ENCODE results near the gene CABP5.

CABP5 gene

GRCh38 chr19:48029431-48029830 is 14.4 kb downstream of the CABP5 start:
- no peak for FAIRE-seq

DNA sequence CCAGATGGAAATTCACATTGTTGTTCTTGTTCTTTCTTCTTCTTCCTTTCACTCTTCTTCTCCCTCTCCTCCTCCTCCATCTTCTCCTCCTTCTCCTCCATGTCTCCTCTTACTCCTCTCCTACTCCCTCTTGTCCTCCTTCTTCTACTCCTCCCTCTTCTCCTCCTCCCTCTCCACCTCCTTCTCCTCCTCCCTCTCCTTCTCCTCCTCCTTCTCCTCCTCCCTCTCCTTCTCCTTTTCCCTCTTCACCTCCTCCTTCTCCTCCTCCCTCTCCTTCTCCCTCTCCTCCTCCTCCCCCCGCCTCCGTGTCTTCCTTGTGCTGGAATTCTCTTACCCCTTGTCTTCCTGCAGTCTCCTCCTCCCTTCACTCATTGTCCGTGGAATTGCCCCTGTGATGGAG is 18.4 kb downstream of the CABP5 start:
- no peak for FAIRE-seq

DNA sequence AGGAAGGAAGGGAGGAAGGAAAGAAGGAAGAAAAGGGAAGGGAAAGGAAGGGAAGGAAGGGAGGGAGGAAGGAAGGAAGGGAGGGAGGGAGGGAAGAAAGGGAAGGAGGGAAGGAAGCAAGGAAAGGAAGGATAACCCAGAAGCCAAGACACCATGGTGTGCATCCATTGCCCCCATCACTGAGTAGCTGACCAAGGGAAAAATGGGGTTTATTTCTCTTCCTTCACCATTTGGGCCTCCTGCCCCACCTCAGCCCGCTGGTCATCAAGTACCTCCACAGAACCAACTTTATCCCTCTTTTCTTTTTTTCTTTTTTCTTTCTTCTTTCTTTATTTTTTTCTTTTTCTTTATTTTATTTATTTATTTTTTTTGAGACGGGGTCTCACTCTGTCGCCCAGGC is 20.4 kb downstream of the CABP5 start:
- FAIRE-seq: no peak

GRCh38 chr19:48023011-48023410 is 20.9 kb downstream of the CABP5 start:
- no peak for FAIRE-seq

- no peak for FAIRE-seq
Measured at GRCh38 chr19:48020686-48021085, 23.2 kb downstream of the CABP5 start.

GRCh38 chr19:48010932-48011758 is 32.7 kb downstream of the CABP5 start:
- FAIRE-seq: no peak

DNA sequence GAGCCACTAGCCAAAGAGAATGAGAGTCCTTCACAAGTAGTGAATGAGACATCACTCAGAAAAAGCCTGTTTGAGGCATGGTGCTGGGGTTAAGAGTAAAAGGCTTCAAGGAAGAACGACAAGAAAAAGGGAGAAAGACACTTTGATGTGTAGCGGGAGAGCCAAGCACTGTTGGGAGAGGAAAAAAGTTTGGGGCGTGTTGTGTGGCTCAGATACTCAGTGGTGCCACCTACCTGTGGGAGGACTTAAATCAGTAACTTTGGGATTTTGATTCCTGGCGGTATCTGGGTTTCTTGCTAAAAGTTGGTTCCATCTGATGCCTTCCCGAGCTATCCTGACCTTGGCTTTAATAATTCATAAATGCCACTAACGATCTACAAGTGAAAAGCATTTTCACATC is 37.1 kb downstream of the CABP5 start:
- FAIRE-seq: no peak

DNA sequence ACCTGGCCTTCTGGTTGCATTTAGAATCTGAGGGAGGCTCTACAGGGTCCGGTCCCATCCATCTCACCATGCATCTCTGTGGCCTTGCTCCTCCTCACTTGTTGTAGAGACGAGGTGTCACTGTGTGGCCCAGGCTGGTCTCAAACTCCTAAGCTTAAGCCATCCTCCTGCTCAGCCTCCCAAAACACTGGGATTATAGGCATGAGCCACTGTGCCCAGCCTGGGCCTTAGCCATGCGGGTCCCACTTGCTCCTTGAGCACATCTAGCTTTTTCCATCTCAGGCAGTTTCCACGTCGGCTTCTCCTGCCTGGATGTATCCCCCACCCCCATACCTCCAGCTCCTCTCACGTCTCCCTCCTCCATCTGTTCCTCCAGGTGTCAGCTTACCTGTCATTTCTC is 39.6 kb downstream of the CABP5 start:
- FAIRE-seq: no peak

GRCh38 chr19:48000846-48001245 is 43.0 kb downstream of the CABP5 start:
- FAIRE-seq: no peak

GRCh38 chr19:47998800-47999199 is 45.1 kb downstream of the CABP5 start:
- no peak for FAIRE-seq

DNA sequence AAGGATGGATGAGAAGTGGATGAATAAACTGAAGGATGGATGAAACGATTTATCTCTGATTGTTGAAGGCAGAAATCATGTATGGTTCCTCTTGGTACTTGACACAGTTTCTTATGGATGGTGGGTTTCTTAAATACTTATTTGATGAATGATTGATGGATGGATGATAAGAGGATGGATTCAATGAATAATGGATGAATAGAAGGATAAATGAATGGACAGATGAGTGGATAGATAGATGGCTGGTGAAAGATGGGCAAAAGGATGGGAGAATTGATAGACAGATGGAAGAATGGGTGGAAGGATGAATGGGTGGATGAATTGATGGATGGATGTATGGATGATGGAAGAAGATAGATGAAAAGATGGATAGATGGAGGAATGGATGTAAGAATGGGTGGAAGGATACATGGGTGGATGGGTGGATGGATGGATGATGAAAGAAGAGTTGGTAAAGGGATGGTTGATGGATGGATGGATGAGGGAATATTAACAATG is 47.6 kb downstream of the CABP5 start:
- FAIRE-seq: no peak

GRCh38 chr19:47994209-47994802 is 49.6 kb downstream of the CABP5 start, which contains the start of gene ELSPBP1:
Gene ELSPBP1 (plus strand): TSS chr19:47994632. CDS start chr19:48008668, 14,036 bp downstream.
- FAIRE-seq: no peak

GRCh38 chr19:47992070-47992469 is 51.8 kb downstream of the CABP5 start, which contains the start of gene BSPH1:
Gene BSPH1 (minus strand): TSS chr19:47992170. CDS start chr19:47992081, 89 bp downstream.
- FAIRE-seq: no peak

- FAIRE-seq: no peak
Measured at GRCh38 chr19:47991191-47991808, 52.6 kb downstream of the CABP5 start.

Measured in colon (tissue), 2 donors.